Endodermal cell (in vitro differentiated cells): ENCODE data around the gene CECR2. TPM values are rescaled to one million over a fixed set of nuclear protein-coding genes. Genes with fewer than 3 reads are reported as not detected.

Experiments
- DNase-seq: peaks from one replicate; pipeline ENCODE4 v3.0.0-alpha.2; 2017
- H3K27ac ChIP-seq: 2 replicates; pipeline ENCODE4 v1.5.1; 2013; ENCODE audit warnings: mild to moderate bottlenecking, low read depth, low read length, moderate library complexity
- H3K27me3 ChIP-seq: 2 replicates; pipeline ENCODE4 v1.6.1; 2013; ENCODE audit warnings: mild to moderate bottlenecking, low read length, moderate library complexity; ENCODE audit not compliant: insufficient read depth, control insufficient read depth, poor library complexity, severe bottlenecking
- H3K36me3 ChIP-seq: 2 replicates; pipeline ENCODE4 v1.7.0; 2013; ENCODE audit warnings: mild to moderate bottlenecking, low read length, moderate library complexity; ENCODE audit not compliant: control insufficient read depth, insufficient read depth
- H3K4me1 ChIP-seq: one replicate; pipeline ENCODE4 v1.7.0; 2013; ENCODE audit warnings: low read length; ENCODE audit not compliant: control insufficient read depth, insufficient read depth
- H3K4me3 ChIP-seq: 2 replicates; pipeline ENCODE4 v1.5.1; 2013; ENCODE audit warnings: mild to moderate bottlenecking, low read length, moderate library complexity
- H3K9ac ChIP-seq: 2 replicates; pipeline ENCODE4 v1.6.1; 2013; ENCODE audit warnings: mild to moderate bottlenecking, low read length, moderate library complexity; ENCODE audit not compliant: poor library complexity, severe bottlenecking; ENCODE audit errors: extremely low read depth
- H3K9me3 ChIP-seq: 2 replicates; pipeline ENCODE4 v1.6.1; 2013; ENCODE audit warnings: mild to moderate bottlenecking, low read length, moderate library complexity; ENCODE audit not compliant: control insufficient read depth
- H3K27ac Mint-ChIP-seq: 2 replicates; pipeline ENCODE4 v1.8.0; 2020; ENCODE audit warnings: mixed read lengths
- H3K27me3 Mint-ChIP-seq: 2 replicates; pipeline ENCODE4 v1.8.0; 2021; ENCODE audit warnings: mild to moderate bottlenecking, mixed read lengths; ENCODE audit not compliant: insufficient read depth
- H3K36me3 Mint-ChIP-seq: 2 replicates; pipeline ENCODE4 v1.8.0; 2020; ENCODE audit warnings: low read depth, mixed read lengths
- H3K4me1 Mint-ChIP-seq: 2 replicates; pipeline ENCODE4 v1.8.0; 2020; ENCODE audit warnings: mixed read lengths
- H3K4me3 Mint-ChIP-seq: 2 replicates; pipeline ENCODE4 v1.8.0; 2020; ENCODE audit warnings: mild to moderate bottlenecking, moderate library complexity, mixed read lengths
- H3K9me3 Mint-ChIP-seq: 2 replicates; pipeline ENCODE4 v1.8.0; 2020; ENCODE audit warnings: mild to moderate bottlenecking, mixed read lengths
- WGBS, 2 experiments: methylation state at CpG; one replicate each; pipeline versions ENCODE4 v1.1.5 to v1.1.7; 2013; ENCODE audit warnings: missing lambda C conversion rate in 2 of 2, mixed read lengths in 1 of 2; ENCODE audit not compliant: insufficient coverage in 1 of 2, insufficient read length in 1 of 2; 5-methylcytosine and 5-hydroxymethylcytosine counted together
- total RNA-seq, 2 donors: library from RNA; stranded (reverse); fragmentation: NEBNext Ultra II Directional in 1 of 2; extraction: Animal tissue kit (Norgen Biotek cat#: 25700) in 1 of 2; gene quantifications; 2 replicates in 1 of 2; 3 replicates in 1 of 2; pipeline ENCODE4 v1.2.1, GENCODE V29; 2021
- TF ChIP-seq, protein P1 (sequence below): fragments of 200-600 bp; sonication (generic); conservative IDR thresholded peaks from 2 replicates; pipeline ENCODE4 v1.5.0; 2021; ENCODE audit warnings: antibody characterized with exemption, mild to moderate bottlenecking

CECR2 gene
- total RNA-seq, 2 donors from 2014 or later = 98.9 to 105 TPM

DNA sequence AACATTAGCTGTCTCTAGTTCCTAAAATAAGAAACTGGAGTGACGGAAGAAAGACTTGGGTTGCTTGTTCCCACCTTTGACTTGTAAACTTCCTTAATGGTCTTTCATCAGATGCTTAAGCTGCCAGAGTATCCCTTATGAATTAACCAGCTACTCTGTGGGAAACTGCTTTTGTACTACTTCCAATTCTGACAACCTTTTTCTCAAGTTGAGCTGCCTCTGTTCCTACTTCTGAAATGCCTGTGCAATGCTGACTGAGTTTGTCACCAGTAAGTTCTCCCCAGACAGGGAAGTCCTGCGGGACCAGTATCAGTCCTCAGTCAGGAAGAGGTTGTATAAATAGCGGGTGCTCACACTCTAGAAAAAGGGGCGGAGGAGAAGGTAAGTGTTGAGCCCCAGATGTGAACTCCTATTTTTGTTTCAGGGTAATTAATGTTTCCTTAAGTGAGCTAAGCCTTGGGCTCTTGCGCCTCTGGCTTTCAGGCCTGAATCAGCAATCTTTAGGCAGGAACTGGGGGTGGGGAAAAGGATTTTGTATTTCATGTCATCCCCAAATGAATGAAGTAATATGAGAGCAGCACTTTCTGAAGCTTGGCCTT is 67.2 kb downstream of the CECR2 start:
- Histone ChIP-seq H3K27me3 (no peaks in the 10 kb centered on the region), H3K36me3 (no peaks in the 10 kb centered on the region), H3K27ac (peak overlapping the region; percentile 93), H3K9ac (peak overlapping the region; percentile 9), H3K4me1 (peaks cover 36% of the 10 kb centered on the region), H3K4me3 (peak overlapping the region; percentile 69), H3K9me3 (no peaks in the 10 kb centered on the region)
- H3K9me3 Mint-ChIP-seq = no peaks in the 10 kb centered on the region
- peak overlapping the region; percentile 88 for H3K27ac Mint-ChIP-seq
- DNase-seq = no peak
- 50 to 56% methylated on average over 3 to 5 of the region's 5 CpGs for WGBS, 2 experiments
- H3K36me3 Mint-ChIP-seq = no peaks in the 10 kb centered on the region
- H3K4me3 Mint-ChIP-seq = peak overlapping the region; percentile 31
- no peaks in the 10 kb centered on the region for H3K27me3 Mint-ChIP-seq
- peaks cover 61% of the 10 kb centered on the region for H3K4me1 Mint-ChIP-seq
- TF ChIP-seq, protein P1, sequence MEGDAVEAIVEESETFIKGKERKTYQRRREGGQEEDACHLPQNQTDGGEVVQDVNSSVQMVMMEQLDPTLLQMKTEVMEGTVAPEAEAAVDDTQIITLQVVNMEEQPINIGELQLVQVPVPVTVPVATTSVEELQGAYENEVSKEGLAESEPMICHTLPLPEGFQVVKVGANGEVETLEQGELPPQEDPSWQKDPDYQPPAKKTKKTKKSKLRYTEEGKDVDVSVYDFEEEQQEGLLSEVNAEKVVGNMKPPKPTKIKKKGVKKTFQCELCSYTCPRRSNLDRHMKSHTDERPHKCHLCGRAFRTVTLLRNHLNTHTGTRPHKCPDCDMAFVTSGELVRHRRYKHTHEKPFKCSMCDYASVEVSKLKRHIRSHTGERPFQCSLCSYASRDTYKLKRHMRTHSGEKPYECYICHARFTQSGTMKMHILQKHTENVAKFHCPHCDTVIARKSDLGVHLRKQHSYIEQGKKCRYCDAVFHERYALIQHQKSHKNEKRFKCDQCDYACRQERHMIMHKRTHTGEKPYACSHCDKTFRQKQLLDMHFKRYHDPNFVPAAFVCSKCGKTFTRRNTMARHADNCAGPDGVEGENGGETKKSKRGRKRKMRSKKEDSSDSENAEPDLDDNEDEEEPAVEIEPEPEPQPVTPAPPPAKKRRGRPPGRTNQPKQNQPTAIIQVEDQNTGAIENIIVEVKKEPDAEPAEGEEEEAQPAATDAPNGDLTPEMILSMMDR = no peak

DNA sequence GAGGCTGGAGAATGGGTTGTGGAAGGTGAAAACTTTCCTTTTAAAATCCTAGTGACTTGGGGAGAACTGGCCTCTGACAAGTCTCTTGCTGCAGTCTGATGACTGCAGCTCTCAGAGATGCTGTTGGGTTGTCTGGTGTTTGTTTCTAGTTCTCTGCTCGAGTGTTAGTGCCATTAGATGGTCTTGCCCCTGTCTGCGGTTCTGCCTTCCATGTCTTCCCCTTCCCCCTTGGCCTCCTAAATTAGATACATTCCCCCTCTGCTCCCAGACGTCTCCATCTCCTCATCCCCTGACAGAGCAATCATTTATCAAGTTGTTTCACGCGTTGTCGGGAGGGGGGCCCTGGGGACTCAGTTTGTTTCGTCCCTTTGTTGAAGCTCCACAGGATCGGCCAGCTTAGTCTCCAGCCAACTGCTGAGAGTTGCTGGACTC is 67.7 kb downstream of the CECR2 start:
- WGBS, 2 experiments = 0 to 7% methylated on average over 5 to 8 of the region's 8 CpGs
- Histone ChIP-seq H3K27me3 (no peaks in the 10 kb centered on the region), H3K9me3 (no peaks in the 10 kb centered on the region), H3K27ac (peak overlapping the region; percentile 93), H3K36me3 (peaks cover 4% of the 10 kb centered on the region), H3K4me3 (peak overlapping the region; percentile 69), H3K4me1 (peaks cover 38% of the 10 kb centered on the region), H3K9ac (peak overlapping the region; percentile 9)
- DNase-seq = peak; percentile 82
- Mint-ChIP-seq H3K4me1 (peaks cover 64% of the 10 kb centered on the region), H3K4me3 (peak overlapping the region; percentile 31), H3K27me3 (no peaks in the 10 kb centered on the region), H3K27ac (peak overlapping the region; percentile 88), H3K36me3 (peaks cover 2% of the 10 kb centered on the region), H3K9me3 (no peaks in the 10 kb centered on the region)
- TF ChIP-seq, protein P1 = no peak

DNA sequence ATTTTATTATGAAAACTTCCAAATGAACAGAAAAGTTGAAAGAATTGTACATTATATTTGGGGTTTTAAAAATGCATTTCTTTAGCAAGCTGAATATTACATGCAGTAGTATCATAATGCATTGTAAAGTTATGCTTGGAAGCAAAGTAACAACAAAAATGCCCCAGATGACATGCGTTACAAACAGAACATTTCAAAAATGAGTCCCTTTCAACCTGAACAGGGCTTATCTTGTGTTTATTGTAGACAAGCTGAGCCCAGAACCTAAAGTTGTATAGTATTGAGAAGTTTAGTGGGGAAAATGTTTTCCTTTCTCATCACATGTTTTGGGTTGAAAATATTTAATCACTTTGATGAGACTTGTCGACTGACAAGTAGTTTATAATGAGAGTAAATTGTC is 68.8 kb downstream of the CECR2 start:
- no peak overlapping the region for H3K27ac Mint-ChIP-seq
- H3K36me3 Mint-ChIP-seq = peaks cover 3% of the 10 kb centered on the region
- Histone ChIP-seq H3K4me3 (no peak overlapping the region), H3K27me3 (no peaks in the 10 kb centered on the region), H3K27ac (peak overlapping the region; percentile 2), H3K4me1 (peaks cover 41% of the 10 kb centered on the region), H3K36me3 (peaks cover 5% of the 10 kb centered on the region), H3K9ac (no peak overlapping the region), H3K9me3 (no peaks in the 10 kb centered on the region)
- DNase-seq = no peak
- TF ChIP-seq, protein P1 = no peak
- no peaks in the 10 kb centered on the region for H3K9me3 Mint-ChIP-seq
- WGBS, 2 experiments = 96 to 100% methylated on average over 1 to 2 of the region's 2 CpGs
- no peaks in the 10 kb centered on the region for H3K27me3 Mint-ChIP-seq
- no peak overlapping the region for H3K4me3 Mint-ChIP-seq
- peaks cover 61% of the 10 kb centered on the region for H3K4me1 Mint-ChIP-seq
